CD4-positive, alpha-beta T cell (primary cell): Measurements from ENCODE around the gene ZNF506. TPM values are rescaled to one million over a fixed set of nuclear protein-coding genes. Genes with fewer than 3 reads are reported as not detected.

Experiments used
- ATAC-seq: fragments of 200-7000 bp; cut with Tn5 transposase; one replicate; pipeline ENCODE4 v1.10.0; 2022; ENCODE audit warnings: mild to moderate bottlenecking; ENCODE audit not compliant: poor library complexity
- CTCF ChIA-PET: fragments of 350-600 bp; sonication (Branson Sonifier 250); formaldehyde crosslinking; loops from one replicate; lab custom pipeline; 2021; ENCODE audit warnings: antibody characterized with exemption, inconsistent platforms; lab: Charles Lee
- POLR2A ChIA-PET: fragments of 350-600 bp; sonication (Branson Sonifier 250); formaldehyde crosslinking; loops from one replicate; lab custom pipeline; 2021; ENCODE audit warnings: antibody characterized with exemption, inconsistent platforms; lab: Charles Lee
- DNase-seq, 14 experiments: peaks; one replicate each; pipeline ENCODE4 v3.0.0-alpha.2; 2013 to 2020; ENCODE audit warnings: mixed read lengths in 2 of 14
- H3K27ac ChIP-seq, 2 donors: one replicate each; pipeline versions ENCODE4 v1.5.1 to v1.7.0; 2013; ENCODE audit warnings: low read length in 2 of 2, low read depth in 1 of 2, mild to moderate bottlenecking in 1 of 2
- H3K27me3 ChIP-seq, 2 experiments: 1 replicate in 1 of 2; 2 replicates in 1 of 2; pipeline versions ENCODE4 v1.6.1 to v1.7.0; 2013; ENCODE audit warnings: low read length in 2 of 2, control low read depth in 1 of 2, mild to moderate bottlenecking in 1 of 2, moderate library complexity in 1 of 2; ENCODE audit not compliant: insufficient read depth in 2 of 2, control insufficient read depth in 1 of 2
- H3K36me3 ChIP-seq: one replicate; pipeline ENCODE4 v1.6.1; 2013; ENCODE audit warnings: low read length, control low read depth; ENCODE audit not compliant: insufficient read depth
- H3K4me1 ChIP-seq: one replicate; pipeline ENCODE4 v1.6.1; 2013; ENCODE audit warnings: low read length, control low read depth; ENCODE audit not compliant: insufficient read depth
- H3K4me3 ChIP-seq: one replicate; pipeline ENCODE4 v1.5.1; 2013; ENCODE audit warnings: mild to moderate bottlenecking, low read length, moderate library complexity
- H3K9me3 ChIP-seq, 2 experiments: 1 replicate in 1 of 2; 2 replicates in 1 of 2; pipeline versions ENCODE4 v1.6.1 to v1.7.0; 2013; ENCODE audit warnings: low read length in 2 of 2, mild to moderate bottlenecking in 2 of 2, control low read depth in 1 of 2, moderate library complexity in 1 of 2; ENCODE audit not compliant: control insufficient read depth in 1 of 2, insufficient read depth in 1 of 2
- H3K27ac Mint-ChIP-seq: one replicate; pipeline ENCODE4 v1.8.0; 2020; ENCODE audit warnings: mixed read lengths
- H3K27me3 Mint-ChIP-seq: one replicate; pipeline ENCODE4 v1.8.0; 2021; ENCODE audit warnings: mixed read lengths
- H3K36me3 Mint-ChIP-seq: one replicate; pipeline ENCODE4 v1.8.0; 2021; ENCODE audit warnings: low read depth, mixed read lengths
- H3K4me1 Mint-ChIP-seq: one replicate; pipeline ENCODE4 v1.8.0; 2021; ENCODE audit warnings: low read depth, mixed read lengths
- H3K4me3 Mint-ChIP-seq: one replicate; pipeline ENCODE4 v1.8.0; 2020; ENCODE audit warnings: mild to moderate bottlenecking, mixed read lengths
- H3K9me3 Mint-ChIP-seq: one replicate; pipeline ENCODE4 v1.8.0; 2020; ENCODE audit warnings: mixed read lengths
- intact Hi-C, 2 experiments: fragments of 100-400 bp; cut with DNase I in 1 of 2; cut with micrococcal nuclease in 1 of 2; formaldehyde crosslinking; loops; one replicate each; pipeline versions ENCODE4 v1.15.1 to v1.9.0; 2023 to 2025; cut with DNase I, micrococcal nuclease
- total RNA-seq, 174 experiments: library from RNA in 2 of 174; stranded (reverse) in 2 of 174; gene quantifications; one replicate each; pipeline ENCODE4 v1.2.3 and lab custom pipeline; 2021 to 2026
- TF ChIP-seq, protein P1 (sequence below): fragments of 200-600 bp; IDR thresholded peaks from one replicate; pipeline ENCODE4 v1.8.0; 2022; ENCODE audit warnings: antibody characterized with exemption, mild to moderate bottlenecking

ZNF506 gene
- total RNA-seq, 2 experiments from 2014 or later: 48.0 to 50.7 TPM

DNA sequence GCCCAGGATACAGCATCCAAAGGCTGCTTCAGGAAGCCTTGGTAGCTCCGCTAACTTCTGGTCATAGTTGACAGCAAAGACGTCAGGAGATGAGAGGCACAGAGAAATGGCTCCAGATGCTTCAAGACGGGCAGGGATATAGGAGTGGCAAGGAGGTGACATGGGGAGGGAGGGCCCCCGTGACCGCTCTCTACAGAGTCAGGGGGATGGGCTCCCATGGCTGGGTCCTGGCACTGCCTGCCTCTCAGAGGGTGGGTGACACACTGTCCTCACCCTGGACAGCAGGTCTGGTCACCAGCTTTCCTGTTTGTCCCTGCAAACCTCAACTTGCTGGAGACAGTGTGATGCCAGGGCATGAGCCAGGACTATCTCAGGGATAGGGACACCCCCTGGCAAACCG is 78.4 kb downstream of the ZNF506 start:
- no peaks in the 10 kb centered on the region for H3K27me3 ChIP-seq
- no peak overlapping the region for H3K4me3 ChIP-seq
- no peak overlapping the region for H3K4me3 Mint-ChIP-seq
- intact Hi-C loops: no loop called here
- H3K27ac Mint-ChIP-seq: no peak overlapping the region
- H3K27ac ChIP-seq: no peak overlapping the region
- POLR2A ChIA-PET: no interaction called here
- no peak for DNase-seq
- H3K4me1 Mint-ChIP-seq: no peaks in the 10 kb centered on the region
- no peaks in the 10 kb centered on the region for H3K4me1 ChIP-seq
- peaks cover 0 to 14% of the 10 kb centered on the region in 2 experiments for H3K9me3 ChIP-seq
- H3K36me3 Mint-ChIP-seq: no peaks in the 10 kb centered on the region
- H3K27me3 Mint-ChIP-seq: no peaks in the 10 kb centered on the region
- TF ChIP-seq, protein P1, sequence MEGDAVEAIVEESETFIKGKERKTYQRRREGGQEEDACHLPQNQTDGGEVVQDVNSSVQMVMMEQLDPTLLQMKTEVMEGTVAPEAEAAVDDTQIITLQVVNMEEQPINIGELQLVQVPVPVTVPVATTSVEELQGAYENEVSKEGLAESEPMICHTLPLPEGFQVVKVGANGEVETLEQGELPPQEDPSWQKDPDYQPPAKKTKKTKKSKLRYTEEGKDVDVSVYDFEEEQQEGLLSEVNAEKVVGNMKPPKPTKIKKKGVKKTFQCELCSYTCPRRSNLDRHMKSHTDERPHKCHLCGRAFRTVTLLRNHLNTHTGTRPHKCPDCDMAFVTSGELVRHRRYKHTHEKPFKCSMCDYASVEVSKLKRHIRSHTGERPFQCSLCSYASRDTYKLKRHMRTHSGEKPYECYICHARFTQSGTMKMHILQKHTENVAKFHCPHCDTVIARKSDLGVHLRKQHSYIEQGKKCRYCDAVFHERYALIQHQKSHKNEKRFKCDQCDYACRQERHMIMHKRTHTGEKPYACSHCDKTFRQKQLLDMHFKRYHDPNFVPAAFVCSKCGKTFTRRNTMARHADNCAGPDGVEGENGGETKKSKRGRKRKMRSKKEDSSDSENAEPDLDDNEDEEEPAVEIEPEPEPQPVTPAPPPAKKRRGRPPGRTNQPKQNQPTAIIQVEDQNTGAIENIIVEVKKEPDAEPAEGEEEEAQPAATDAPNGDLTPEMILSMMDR: no peak
- ATAC-seq: no peak
- H3K9me3 Mint-ChIP-seq: no peaks in the 10 kb centered on the region
- H3K36me3 ChIP-seq: no peaks in the 10 kb centered on the region
- CTCF ChIA-PET: no interaction called here

- CTCF ChIA-PET: no interaction called here
- DNase-seq (peak in 1 of 14 experiments; percentile 7), ATAC-seq (no peak)
- H3K27me3 ChIP-seq: no peaks in the 10 kb centered on the region
- Mint-ChIP-seq H3K9me3 (no peaks in the 10 kb centered on the region), H3K4me3 (no peak overlapping the region), H3K27ac (no peak overlapping the region), H3K27me3 (no peaks in the 10 kb centered on the region), H3K36me3 (no peaks in the 10 kb centered on the region), H3K4me1 (no peaks in the 10 kb centered on the region)
- POLR2A ChIA-PET: no interaction called here
- H3K9me3 ChIP-seq: peaks cover 0 to 10% of the 10 kb centered on the region in 2 experiments
- no peaks in the 10 kb centered on the region for H3K36me3 ChIP-seq
- intact Hi-C loops: no loop called here
- TF ChIP-seq, protein P1: no peak
- H3K27ac ChIP-seq: no peak overlapping the region
- no peak overlapping the region for H3K4me3 ChIP-seq
- no peaks in the 10 kb centered on the region for H3K4me1 ChIP-seq
Observed at GRCh38 chr19:19742773-19743172, 78.8 kb downstream of the ZNF506 start.

Other genes with a start within 250 kb of the ZNF506 start
- gene PBX4, start 203.1 kb downstream of the ZNF506 start, total RNA-seq: 10 to 100 TPM; 50.1 to 51.8 TPM
- gene LPAR2, start 193.5 kb downstream of the ZNF506 start, total RNA-seq: 10 to 100 TPM; 85.9 to 93.7 TPM
- 10 to 100 TPM; 89.6 to 97.0 TPM for gene GMIP, start 178.1 kb downstream of the ZNF506 start, total RNA-seq
- 10 to 100 TPM; 84.8 to 87.6 TPM for gene ATP13A1, start 158.1 kb downstream of the ZNF506 start, total RNA-seq
- gene ZNF101, start 152.9 kb downstream of the ZNF506 start, total RNA-seq: 10 to 100 TPM; 58.8 to 60.6 TPM
- 10 to 100 TPM; 36.9 to 37.3 TPM for gene ZNF14, start 88.6 kb downstream of the ZNF506 start, total RNA-seq
- 1 to 10 TPM; 4.9 to 5.2 TPM for gene ZNF253, start 44.1 kb upstream of the ZNF506 start, total RNA-seq
- 1 to 10 TPM; 4.4 to 5.4 TPM for gene ZNF93, start 79.2 kb upstream of the ZNF506 start, total RNA-seq
- 10 to 100 TPM; 12.5 to 16.0 TPM for gene ZNF682, start 217.8 kb upstream of the ZNF506 start, total RNA-seq